Kidney glomerular epithelial cell (primary cell): ENCODE results near the gene TMED9.
"Not testable (repeated sequence)": the region's sequence is repeated elsewhere in the genome, so short reads cannot be mapped to it uniquely, and the experiment has no call there.

ENCODE experiments used
- DNase-seq: peaks from one replicate; lab custom pipeline; 2025; lab: John Stamatoyannopoulos, UW

Gene TMED9

GRCh38 chr5:177592010-177592834 is at the start of gene TMED9:
TMED9 (plus strand) TSS chr5:177592203; CDS start chr5:177592215, 12 bp downstream.
- peak; percentile 81 for DNase-seq

- DNase-seq = no peak
Observed at GRCh38 chr5:177542816-177543465, 49.1 kb upstream of the TMED9 start.

- DNase-seq = no peak
Observed at GRCh38 chr5:177545487-177546257, 46.3 kb upstream of the TMED9 start.

GRCh38 chr5:177546258-177546741 is 45.7 kb upstream of the TMED9 start:
- DNase-seq = peak; percentile 75

- no peak for DNase-seq
Observed at GRCh38 chr5:177547736-177548135, 44.3 kb upstream of the TMED9 start.

GRCh38 chr5:177548495-177548894 is 43.5 kb upstream of the TMED9 start:
- no peak for DNase-seq

GRCh38 chr5:177550122-177550521 is 41.9 kb upstream of the TMED9 start:
- DNase-seq = no peak

GRCh38 chr5:177552839-177553455 is 39.1 kb upstream of the TMED9 start:
- DNase-seq = peak; percentile 0

- peak; percentile 23 for DNase-seq
Observed at GRCh38 chr5:177553671-177554429, 38.2 kb upstream of the TMED9 start.

- DNase-seq = peak; percentile 70
Observed at GRCh38 chr5:177554474-177555111, 37.4 kb upstream of the TMED9 start, which contains the start of gene FAM193B. FAM193B (minus strand) TSS chr5:177554563; CDS start chr5:177554458, 105 bp downstream.

GRCh38 chr5:177555228-177555627 is 36.8 kb upstream of the TMED9 start:
- no peak for DNase-seq

- DNase-seq = no peak
Observed at GRCh38 chr5:177555665-177556064, 36.3 kb upstream of the TMED9 start.

GRCh38 chr5:177557041-177557647 is 34.9 kb upstream of the TMED9 start:
- no peak for DNase-seq

- DNase-seq = no peak
Observed at GRCh38 chr5:177557796-177558195, 34.2 kb upstream of the TMED9 start.

- DNase-seq = not testable (repeated sequence)
Observed at GRCh38 chr5:177559446-177559941, 32.5 kb upstream of the TMED9 start.

GRCh38 chr5:177565046-177565445 is 27.0 kb upstream of the TMED9 start:
- DNase-seq = no peak

- no peak for DNase-seq
Observed at GRCh38 chr5:177568326-177568725, 23.7 kb upstream of the TMED9 start.

- DNase-seq = no peak
Observed at GRCh38 chr5:177569894-177570293, 22.1 kb upstream of the TMED9 start.

GRCh38 chr5:177575488-177575887 is 16.5 kb upstream of the TMED9 start:
- DNase-seq = no peak

- no peak for DNase-seq
Observed at GRCh38 chr5:177576169-177576568, 15.8 kb upstream of the TMED9 start.
